Psoas muscle (tissue), 8 donors: Measurements from ENCODE around the gene DOCK1. TPM values are rescaled to one million over a fixed set of nuclear protein-coding genes. Genes with fewer than 3 reads are reported as not detected.
"Not testable (repeated sequence)": the region's sequence is repeated elsewhere in the genome, so short reads cannot be mapped to it uniquely, and the experiment has no call there.

ENCODE experiments used
- ATAC-seq, 4 donors: fragments of 200-7000 bp; cut with Tn5 transposase; one replicate each; pipeline ENCODE4 v1.9.1; 2020; ENCODE audit warnings: moderate library complexity in 3 of 4, mild to moderate bottlenecking in 2 of 4
- DNase-seq, 2 donors: peaks; one replicate each; pipeline ENCODE4 v3.0.0-alpha.2; 2020
- H3K27ac ChIP-seq: fragments of 200-600 bp; one replicate; pipeline ENCODE4 v1.8.0; 2022
- H3K27me3 ChIP-seq, 3 donors: fragments of 200-600 bp in 1 of 3; one replicate each; pipeline versions ENCODE4 v1.6.1 to v1.8.0; 2013 to 2022; ENCODE audit warnings: low read length in 2 of 3, mild to moderate bottlenecking in 2 of 3, moderate library complexity in 1 of 3; ENCODE audit not compliant: insufficient read depth in 3 of 3
- H3K36me3 ChIP-seq, 2 donors: fragments of 200-600 bp in 1 of 2; one replicate each; pipeline versions ENCODE4 v1.6.1 to v1.8.0; 2013 to 2022; ENCODE audit warnings: low read depth in 1 of 2, mild to moderate bottlenecking in 1 of 2, moderate library complexity in 1 of 2; ENCODE audit not compliant: insufficient read depth in 1 of 2
- H3K4me1 ChIP-seq: fragments of 200-600 bp; one replicate; pipeline ENCODE4 v1.8.0; 2022
- H3K4me3 ChIP-seq: fragments of 200-600 bp; one replicate; pipeline ENCODE4 v1.8.0; 2022; ENCODE audit warnings: mild to moderate bottlenecking
- H3K9me3 ChIP-seq: fragments of 200-600 bp; one replicate; pipeline ENCODE4 v1.8.0; 2022
- WGBS, 3 donors: extraction: QIAGEN DNeasy Blood & Tissue Kit; methylation state at CpG; one replicate each; pipeline versions ENCODE4 v1.1.6 to v1.1.7; 2013; 5-methylcytosine and 5-hydroxymethylcytosine counted together
- intact Hi-C, 2 donors: fragments of 100-400 bp; cut with DNase I; formaldehyde crosslinking; loops; one replicate each; pipeline versions ENCODE4 v1.11.0 to v1.14.2; 2022
- polyA plus RNA-seq, 3 donors: library from polyadenylated mRNA; stranded (reverse); fragments of 200-250 nt; gene quantifications; one replicate each; pipeline ENCODE4 v1.2.3, GENCODE V29; 2013
- total RNA-seq, 4 donors: library from RNA; stranded (reverse); fragmentation: NEBNext Ultra II Directional in 2 of 4; extraction: Animal tissue kit (Norgen Biotek cat#: 25700) in 2 of 4; gene quantifications; one replicate each; pipeline versions ENCODE4 v1.2.1 to v1.2.4, GENCODE V29; 2021 to 2023
- TF ChIP-seq, protein P1 (sequence below): fragments of 200-600 bp; IDR thresholded peaks from one replicate; pipeline ENCODE4 v1.8.0; 2022; ENCODE audit warnings: antibody characterized with exemption
- donor health status: healthy with polysubstance abuse.
- donor health status: DM: no; HTN: no; CAD: no; lungs with moderate emphysema.
- donor health status: Bipolar disorder and iron deficiency.
- donor health status: healthy.
- donor health status: DM: yes; HTN: yes; CAD: no.
- donor health status: DM: no; HTN: no; CAD: no.
- donor health status: DM: no; HTN: no; CAD: no.
- donor health status: DM: yes; HTN: yes; CAD: no.

Gene DOCK1
- total and polyA plus RNA-seq, 7 donors = 2.1 to 11.3 (median 5.4) TPM

- TF ChIP-seq, protein P1, sequence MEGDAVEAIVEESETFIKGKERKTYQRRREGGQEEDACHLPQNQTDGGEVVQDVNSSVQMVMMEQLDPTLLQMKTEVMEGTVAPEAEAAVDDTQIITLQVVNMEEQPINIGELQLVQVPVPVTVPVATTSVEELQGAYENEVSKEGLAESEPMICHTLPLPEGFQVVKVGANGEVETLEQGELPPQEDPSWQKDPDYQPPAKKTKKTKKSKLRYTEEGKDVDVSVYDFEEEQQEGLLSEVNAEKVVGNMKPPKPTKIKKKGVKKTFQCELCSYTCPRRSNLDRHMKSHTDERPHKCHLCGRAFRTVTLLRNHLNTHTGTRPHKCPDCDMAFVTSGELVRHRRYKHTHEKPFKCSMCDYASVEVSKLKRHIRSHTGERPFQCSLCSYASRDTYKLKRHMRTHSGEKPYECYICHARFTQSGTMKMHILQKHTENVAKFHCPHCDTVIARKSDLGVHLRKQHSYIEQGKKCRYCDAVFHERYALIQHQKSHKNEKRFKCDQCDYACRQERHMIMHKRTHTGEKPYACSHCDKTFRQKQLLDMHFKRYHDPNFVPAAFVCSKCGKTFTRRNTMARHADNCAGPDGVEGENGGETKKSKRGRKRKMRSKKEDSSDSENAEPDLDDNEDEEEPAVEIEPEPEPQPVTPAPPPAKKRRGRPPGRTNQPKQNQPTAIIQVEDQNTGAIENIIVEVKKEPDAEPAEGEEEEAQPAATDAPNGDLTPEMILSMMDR = no peak
- Histone ChIP-seq H3K27me3 (no peaks in the 10 kb centered on the region), H3K27ac (no peak overlapping the region), H3K4me3 (no peak overlapping the region), H3K9me3 (no peaks in the 10 kb centered on the region), H3K4me1 (no peaks in the 10 kb centered on the region), H3K36me3 (no peaks in the 10 kb centered on the region)
- DNase-seq = no peak
- intact Hi-C loops = no loop called here
- WGBS, 3 donors = 95 to 97% (median 96%) methylated on average over 6 of the region's 6 CpGs
- ATAC-seq = no peak
Observed at GRCh38 chr10:127296696-127297095, 391.5 kb downstream of the DOCK1 start.

DNA sequence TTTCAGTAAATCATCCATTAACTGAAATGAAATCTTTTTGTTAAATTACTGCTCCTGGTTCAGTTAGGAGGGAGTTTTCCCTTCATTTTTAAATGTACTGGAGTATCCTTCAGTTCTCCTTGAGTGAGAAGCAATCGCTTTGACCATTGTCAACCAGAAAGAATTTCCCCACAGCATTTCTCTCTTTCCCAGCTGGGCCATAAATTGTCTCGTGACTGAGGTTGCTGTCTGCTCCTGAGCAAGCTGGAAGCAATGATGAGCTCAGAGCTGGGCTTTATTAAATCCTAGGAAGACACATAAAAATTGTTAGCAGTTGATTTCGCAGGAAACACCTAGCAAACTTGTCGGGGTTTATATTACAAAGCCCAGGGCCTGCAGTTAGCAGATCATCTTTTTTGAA is 393.2 kb downstream of the DOCK1 start:
- H3K4me3 ChIP-seq = no peak overlapping the region
- no peaks in the 10 kb centered on the region for H3K27me3 ChIP-seq
- no peaks in the 10 kb centered on the region for H3K36me3 ChIP-seq
- H3K9me3 ChIP-seq = no peaks in the 10 kb centered on the region
- ATAC-seq (no peak), DNase-seq (no peak)
- intact Hi-C loops = no loop called here
- no peak overlapping the region for H3K27ac ChIP-seq
- no peaks in the 10 kb centered on the region for H3K4me1 ChIP-seq
- 62 to 70% (median 69%) methylated on average over 4 of the region's 4 CpGs for WGBS, 3 donors
- TF ChIP-seq, protein P1 = no peak

DNA sequence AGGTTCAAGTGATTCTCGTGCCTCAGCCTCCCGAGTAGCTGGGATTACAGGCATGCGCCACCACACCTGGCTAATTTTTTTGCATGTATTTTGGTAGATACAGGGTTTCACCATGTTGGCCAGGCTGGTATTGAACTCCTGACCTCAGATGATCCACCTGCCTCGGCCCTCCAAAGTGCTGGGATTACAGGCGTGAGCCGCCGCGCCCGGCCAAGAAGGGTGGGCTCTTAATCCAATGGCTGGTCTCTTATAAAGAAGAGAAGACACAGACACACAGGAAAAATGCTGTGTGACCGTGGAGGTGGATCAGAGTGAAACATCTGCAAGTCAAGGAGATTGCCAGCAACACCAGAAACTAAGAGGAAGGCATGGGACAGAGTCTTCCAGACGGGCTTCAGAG is 394.0 kb downstream of the DOCK1 start:
- WGBS, 3 donors = 94 to 96% (median 95%) methylated on average over 11 of the region's 11 CpGs
- ATAC-seq, intact Hi-C loops: not testable (repeated sequence)

DNA sequence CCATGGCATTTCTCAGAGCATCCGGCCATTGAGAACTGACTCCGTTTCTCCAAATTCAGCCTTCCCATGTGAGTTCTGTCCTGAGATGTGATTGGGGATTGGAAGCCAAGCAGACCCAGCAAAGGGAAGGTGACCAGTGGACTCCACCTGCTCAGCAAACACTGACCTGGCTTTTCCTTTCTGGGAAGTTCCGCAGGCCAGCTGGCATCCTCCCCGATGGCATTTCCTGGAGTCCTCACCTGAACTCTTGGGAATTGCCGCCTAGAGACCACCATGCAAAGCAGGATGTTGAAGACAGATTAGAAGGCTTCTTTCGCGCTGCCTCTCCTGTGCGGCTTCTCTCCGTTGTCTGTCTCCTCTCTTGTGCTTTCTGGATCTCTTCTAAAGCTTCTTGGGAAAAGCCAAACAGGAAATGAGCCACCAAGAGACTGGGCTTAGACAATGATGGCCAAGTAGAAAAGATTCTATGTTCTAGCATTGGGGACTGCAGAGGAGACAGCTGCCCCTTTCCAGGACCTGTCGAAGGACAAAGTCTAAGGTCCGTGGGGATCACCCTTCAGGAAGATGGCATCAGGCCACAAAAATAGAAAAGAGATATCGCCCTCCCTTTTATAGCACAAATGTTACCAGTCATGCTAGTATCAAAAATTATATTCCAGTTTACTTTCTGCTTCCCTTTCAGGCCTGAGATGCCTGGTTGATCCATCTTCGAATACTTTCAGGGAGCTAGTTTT is 394.9 kb downstream of the DOCK1 start:
- Histone ChIP-seq H3K9me3 (no peaks in the 10 kb centered on the region), H3K27ac (no peak overlapping the region), H3K36me3 (no peaks in the 10 kb centered on the region), H3K4me3 (no peak overlapping the region), H3K4me1 (no peaks in the 10 kb centered on the region), H3K27me3 (no peaks in the 10 kb centered on the region)
- DNase-seq (no peak), ATAC-seq (no peak)
- 77 to 82% (median 78%) methylated on average over 13 of the region's 13 CpGs for WGBS, 3 donors
- TF ChIP-seq, protein P1 = no peak
- intact Hi-C loops = no loop called here

More for the DNA sequence above, 394.0 kb downstream of the DOCK1 start:
- H3K27me3 ChIP-seq, H3K4me1 ChIP-seq, H3K9me3 ChIP-seq, H3K36me3 ChIP-seq, H3K4me3 ChIP-seq, DNase-seq, H3K27ac ChIP-seq: not testable (repeated sequence)

DNA sequence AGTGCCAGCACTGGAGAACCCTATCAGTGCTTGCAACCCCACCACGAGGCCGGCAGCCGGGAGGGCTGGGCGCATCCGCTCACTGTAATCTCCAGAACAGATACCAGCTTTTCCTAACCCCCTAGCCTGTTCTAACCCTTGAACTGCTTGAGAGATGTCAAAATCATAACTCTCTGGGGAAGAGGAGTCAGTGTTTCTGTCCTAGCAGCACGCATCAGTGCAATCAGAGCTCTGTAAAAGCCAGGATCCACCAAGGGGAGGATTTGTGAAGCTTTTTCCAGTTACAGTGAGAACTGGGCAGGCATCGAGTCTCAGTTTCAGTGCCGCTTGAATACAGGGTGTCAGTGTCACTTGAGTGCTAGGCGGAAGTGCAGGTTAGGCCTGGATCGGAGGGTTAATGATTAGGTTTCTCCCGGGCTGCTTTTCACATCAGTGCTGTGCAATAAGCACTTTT is 395.7 kb downstream of the DOCK1 start:
- H3K4me1 ChIP-seq = no peaks in the 10 kb centered on the region
- no peak for DNase-seq
- 72 to 77% (median 76%) methylated on average over 11 of the region's 11 CpGs for WGBS, 3 donors
- TF ChIP-seq, protein P1 = no peak
- H3K9me3 ChIP-seq = no peaks in the 10 kb centered on the region
- H3K27ac ChIP-seq = no peak overlapping the region
- no peaks in the 10 kb centered on the region for H3K36me3 ChIP-seq
- no peak overlapping the region for H3K4me3 ChIP-seq
- H3K27me3 ChIP-seq = no peaks in the 10 kb centered on the region
- intact Hi-C loops = no loop called here
- no peak for ATAC-seq
